T-helper 1 cell treated with Interleukin-12 subunit alpha and Interleukin-12 subunit beta and Interleukin-4 antibody, amounts not matched to agents 30 μg/mL and 1 μg/mL, for 36 hours (primary cell): ENCODE data around the gene CDKAL1.

Experiments used
- H3K27ac Mint-ChIP-seq: one replicate; pipeline ENCODE4 v1.8.0; 2021; ENCODE audit warnings: mild to moderate bottlenecking, mixed read lengths
- H3K27me3 Mint-ChIP-seq: one replicate; pipeline ENCODE4 v1.8.0; 2021; ENCODE audit warnings: low read depth, mixed read lengths
- H3K36me3 Mint-ChIP-seq: one replicate; pipeline ENCODE4 v1.8.0; 2021; ENCODE audit warnings: low read depth, mixed read lengths
- H3K4me1 Mint-ChIP-seq: one replicate; pipeline ENCODE4 v1.8.0; 2021; ENCODE audit warnings: low read depth, mixed read lengths
- H3K4me3 Mint-ChIP-seq: one replicate; pipeline ENCODE4 v1.8.0; 2021; ENCODE audit warnings: mild to moderate bottlenecking, moderate library complexity, mixed read lengths
- H3K9me3 Mint-ChIP-seq: one replicate; pipeline ENCODE4 v1.8.0; 2021; ENCODE audit warnings: mixed read lengths

CDKAL1 gene

GRCh38 chr6:20838113-20838512 lies 303.9 kb downstream of the CDKAL1 start:
- H3K9me3 Mint-ChIP-seq, result peaks cover 5% of the 10 kb centered on the region
- H3K4me3 Mint-ChIP-seq, result no peak overlapping the region
- no peaks in the 10 kb centered on the region for H3K27me3 Mint-ChIP-seq

GRCh38 chr6:20839630-20840029 lies 305.4 kb downstream of the CDKAL1 start:
- Mint-ChIP-seq H3K27ac (no peak overlapping the region), H3K4me1 (peaks cover 32% of the 10 kb centered on the region), H3K4me3 (no peak overlapping the region), H3K27me3 (no peaks in the 10 kb centered on the region), H3K36me3 (peaks cover 15% of the 10 kb centered on the region), H3K9me3 (peaks cover 5% of the 10 kb centered on the region)

More at GRCh38 chr6:20838113-20838512, 303.9 kb downstream of the CDKAL1 start:
- H3K27ac Mint-ChIP-seq, result no peak overlapping the region
- peaks cover 37% of the 10 kb centered on the region for H3K4me1 Mint-ChIP-seq
- peaks cover 10% of the 10 kb centered on the region for H3K36me3 Mint-ChIP-seq

GRCh38 chr6:20840675-20841074 lies 306.4 kb downstream of the CDKAL1 start:
- H3K9me3 Mint-ChIP-seq, result peaks cover 5% of the 10 kb centered on the region
- no peak overlapping the region for H3K4me3 Mint-ChIP-seq
- H3K27ac Mint-ChIP-seq, result no peak overlapping the region
- peaks cover 30% of the 10 kb centered on the region for H3K4me1 Mint-ChIP-seq
- H3K27me3 Mint-ChIP-seq, result no peaks in the 10 kb centered on the region
- peaks cover 15% of the 10 kb centered on the region for H3K36me3 Mint-ChIP-seq

- Mint-ChIP-seq H3K27me3 (no peaks in the 10 kb centered on the region), H3K4me3 (no peak overlapping the region), H3K27ac (no peak overlapping the region), H3K36me3 (peaks cover 16% of the 10 kb centered on the region), H3K9me3 (peaks cover 4% of the 10 kb centered on the region), H3K4me1 (peaks cover 28% of the 10 kb centered on the region)
Measured at GRCh38 chr6:20841806-20842205, 307.5 kb downstream of the CDKAL1 start.

- H3K36me3 Mint-ChIP-seq, result peaks cover 10% of the 10 kb centered on the region
- no peaks in the 10 kb centered on the region for H3K27me3 Mint-ChIP-seq
- H3K9me3 Mint-ChIP-seq, result no peaks in the 10 kb centered on the region
- peaks cover 22% of the 10 kb centered on the region for H3K4me1 Mint-ChIP-seq
- no peak overlapping the region for H3K4me3 Mint-ChIP-seq
- H3K27ac Mint-ChIP-seq, result no peak overlapping the region
Measured at GRCh38 chr6:20845592-20845991, 311.3 kb downstream of the CDKAL1 start.

GRCh38 chr6:20846602-20847028 lies 312.4 kb downstream of the CDKAL1 start:
- H3K27ac Mint-ChIP-seq, result no peak overlapping the region
- H3K9me3 Mint-ChIP-seq, result no peaks in the 10 kb centered on the region
- peaks cover 18% of the 10 kb centered on the region for H3K4me1 Mint-ChIP-seq
- no peak overlapping the region for H3K4me3 Mint-ChIP-seq
- no peaks in the 10 kb centered on the region for H3K27me3 Mint-ChIP-seq
- H3K36me3 Mint-ChIP-seq, result peaks cover 14% of the 10 kb centered on the region

GRCh38 chr6:20847904-20848303 lies 313.6 kb downstream of the CDKAL1 start:
- Mint-ChIP-seq H3K4me3 (no peak overlapping the region), H3K9me3 (no peaks in the 10 kb centered on the region), H3K4me1 (peaks cover 15% of the 10 kb centered on the region), H3K27me3 (no peaks in the 10 kb centered on the region), H3K27ac (no peak overlapping the region), H3K36me3 (peaks cover 14% of the 10 kb centered on the region)

- Mint-ChIP-seq H3K4me1 (peaks cover 11% of the 10 kb centered on the region), H3K27me3 (no peaks in the 10 kb centered on the region), H3K27ac (no peak overlapping the region), H3K36me3 (peaks cover 9% of the 10 kb centered on the region), H3K9me3 (no peaks in the 10 kb centered on the region), H3K4me3 (no peak overlapping the region)
Measured at GRCh38 chr6:20850686-20851416, 316.6 kb downstream of the CDKAL1 start.

- peaks cover 6% of the 10 kb centered on the region for H3K4me1 Mint-ChIP-seq
- no peak overlapping the region for H3K4me3 Mint-ChIP-seq
- H3K27me3 Mint-ChIP-seq, result no peaks in the 10 kb centered on the region
- H3K27ac Mint-ChIP-seq, result no peak overlapping the region
- no peaks in the 10 kb centered on the region for H3K9me3 Mint-ChIP-seq
- H3K36me3 Mint-ChIP-seq, result peaks cover 4% of the 10 kb centered on the region
Measured at GRCh38 chr6:20851795-20852194, 317.5 kb downstream of the CDKAL1 start.

- Mint-ChIP-seq H3K27ac (no peak overlapping the region), H3K4me3 (no peak overlapping the region), H3K36me3 (peaks cover 4% of the 10 kb centered on the region), H3K9me3 (no peaks in the 10 kb centered on the region), H3K27me3 (no peaks in the 10 kb centered on the region), H3K4me1 (no peaks in the 10 kb centered on the region)
Measured at GRCh38 chr6:20853828-20854227, 319.6 kb downstream of the CDKAL1 start.

GRCh38 chr6:20856681-20857288 lies 322.5 kb downstream of the CDKAL1 start:
- H3K27ac Mint-ChIP-seq, result no peak overlapping the region
- H3K4me1 Mint-ChIP-seq, result peaks cover 2% of the 10 kb centered on the region
- H3K27me3 Mint-ChIP-seq, result no peaks in the 10 kb centered on the region
- H3K36me3 Mint-ChIP-seq, result peaks cover 2% of the 10 kb centered on the region
- H3K4me3 Mint-ChIP-seq, result no peak overlapping the region
- no peaks in the 10 kb centered on the region for H3K9me3 Mint-ChIP-seq

GRCh38 chr6:20861481-20861880 lies 327.2 kb downstream of the CDKAL1 start:
- H3K9me3 Mint-ChIP-seq, result no peaks in the 10 kb centered on the region
- H3K4me1 Mint-ChIP-seq, result peaks cover 2% of the 10 kb centered on the region
- no peak overlapping the region for H3K27ac Mint-ChIP-seq
- H3K4me3 Mint-ChIP-seq, result no peak overlapping the region
- H3K36me3 Mint-ChIP-seq, result peaks cover 3% of the 10 kb centered on the region
- no peaks in the 10 kb centered on the region for H3K27me3 Mint-ChIP-seq

- Mint-ChIP-seq H3K4me1 (no peaks in the 10 kb centered on the region), H3K36me3 (peaks cover 3% of the 10 kb centered on the region), H3K4me3 (no peak overlapping the region), H3K27me3 (no peaks in the 10 kb centered on the region), H3K27ac (no peak overlapping the region), H3K9me3 (no peaks in the 10 kb centered on the region)
Measured at GRCh38 chr6:20866036-20866435, 331.8 kb downstream of the CDKAL1 start.

GRCh38 chr6:20866935-20867703 lies 332.9 kb downstream of the CDKAL1 start:
- Mint-ChIP-seq H3K4me3 (no peak overlapping the region), H3K36me3 (peaks cover 3% of the 10 kb centered on the region), H3K27me3 (no peaks in the 10 kb centered on the region), H3K4me1 (no peaks in the 10 kb centered on the region), H3K27ac (no peak overlapping the region), H3K9me3 (no peaks in the 10 kb centered on the region)
